ENCODE measurements around the gene LARGE1.
A peak's percentile ranks its signal among the peaks of the same experiment; 100 is the strongest.

The LARGE1 gene

DNA sequence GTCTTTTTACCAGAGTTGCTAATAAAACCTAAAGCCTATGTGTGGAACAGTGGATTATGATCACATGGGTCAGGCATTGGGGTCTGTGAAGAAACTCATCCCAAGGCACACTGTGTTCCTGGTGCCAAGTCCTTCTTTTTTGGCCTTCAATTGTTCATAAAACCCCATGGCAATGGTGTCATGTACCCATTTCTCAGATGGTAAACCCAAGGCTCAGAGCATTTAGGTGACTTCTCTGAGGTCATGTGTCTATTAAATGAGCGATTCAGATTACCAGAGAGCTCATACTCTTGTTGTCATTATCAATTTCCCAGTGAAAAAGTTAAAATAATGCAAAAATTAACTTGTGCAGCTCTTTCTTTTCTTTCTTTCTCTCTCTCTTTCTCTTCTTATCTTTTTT is 589.3 kb downstream of the LARGE1 start:
- no peak for DNase-seq

GRCh38 chr22:33330534-33330933 is 589.7 kb downstream of the LARGE1 start:
- no peak for DNase-seq

- no peak for DNase-seq
These were observed 590.9 kb downstream of the LARGE1 start for GRCh38 chr22:33329398-33329797.

DNA sequence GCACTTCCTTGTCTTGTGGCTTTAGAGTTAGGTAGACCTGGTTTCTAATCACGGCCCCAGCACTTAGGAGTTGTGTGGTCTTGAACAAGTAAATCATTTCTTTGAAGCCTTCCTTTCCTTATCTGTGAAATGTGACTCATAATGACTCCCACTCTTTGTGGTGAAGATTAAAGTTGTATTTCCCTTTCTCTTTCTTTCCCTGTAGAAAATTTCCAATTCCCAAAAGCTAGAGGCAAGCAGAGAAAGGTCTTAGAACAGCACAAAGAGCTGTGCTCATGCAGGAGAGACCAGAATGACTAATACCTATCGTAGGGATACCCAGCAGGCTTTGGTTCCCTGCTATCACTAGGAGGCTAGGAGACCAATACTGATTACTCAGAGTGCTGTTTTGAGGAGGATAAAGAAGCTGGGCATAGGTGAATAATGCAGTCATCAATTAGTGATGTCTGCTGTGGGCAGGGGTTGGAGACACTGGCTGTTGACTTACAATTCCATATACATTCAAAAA is 591.4 kb downstream of the LARGE1 start:
- DNase-seq = no peak

DNA sequence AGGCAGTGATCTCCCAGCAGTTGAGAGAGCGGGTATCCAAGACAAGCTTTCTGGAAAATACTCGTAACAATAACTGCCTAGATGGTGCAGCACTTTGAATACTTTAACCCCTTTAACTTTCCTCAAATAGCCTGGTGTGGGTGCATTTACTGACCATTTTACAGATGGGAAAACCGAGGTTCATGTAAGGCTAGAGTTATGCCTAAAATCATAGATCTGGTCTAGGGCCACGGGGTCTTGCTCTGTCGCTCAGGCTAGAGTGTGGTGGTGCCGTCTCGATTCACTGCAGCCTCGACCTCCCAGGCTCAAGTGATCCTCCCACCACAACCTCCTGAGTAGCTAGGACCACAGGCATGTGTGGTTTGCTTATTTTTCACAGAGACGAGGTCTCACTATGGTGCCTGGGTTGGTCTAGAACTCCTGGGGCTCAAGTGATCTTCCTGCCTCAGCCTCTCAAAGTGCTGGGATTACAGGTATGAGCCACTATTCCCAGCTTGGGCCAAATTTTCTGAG is 592.9 kb downstream of the LARGE1 start:
- no peak for DNase-seq

GRCh38 chr22:33326540-33327295 is 593.6 kb downstream of the LARGE1 start:
- no peak for DNase-seq

GRCh38 chr22:33325232-33326004 is 594.9 kb downstream of the LARGE1 start:
- DNase-seq = no peak

- no peak for DNase-seq
These were observed 596.0 kb downstream of the LARGE1 start for GRCh38 chr22:33324228-33324627.

DNA sequence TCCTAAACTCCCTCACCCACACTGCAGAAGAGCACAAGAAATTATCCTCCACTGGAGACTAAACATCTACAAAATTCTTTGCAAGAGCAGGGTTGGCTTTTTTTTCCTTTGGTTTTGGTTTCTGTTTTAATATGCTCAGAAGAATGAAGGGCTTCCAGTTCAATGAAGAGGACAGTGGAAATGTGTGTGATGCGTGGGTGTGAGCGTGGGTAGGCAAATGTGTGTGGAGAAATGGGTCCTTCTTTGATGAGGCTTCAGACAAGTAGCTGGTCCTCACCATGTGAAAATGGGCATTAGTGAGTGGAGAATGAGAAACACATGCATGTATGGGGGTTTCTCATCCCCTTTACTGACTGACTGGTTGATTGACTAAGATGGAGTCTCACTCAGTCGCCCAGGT is 598.8 kb downstream of the LARGE1 start:
- no peak for DNase-seq

- no peak for DNase-seq
These were observed 604.3 kb downstream of the LARGE1 start for GRCh38 chr22:33315954-33316353.

GRCh38 chr22:33315117-33315516 is 605.2 kb downstream of the LARGE1 start:
- DNase-seq = no peak

- no peak for DNase-seq
These were observed 606.0 kb downstream of the LARGE1 start for GRCh38 chr22:33314316-33314715.

DNA sequence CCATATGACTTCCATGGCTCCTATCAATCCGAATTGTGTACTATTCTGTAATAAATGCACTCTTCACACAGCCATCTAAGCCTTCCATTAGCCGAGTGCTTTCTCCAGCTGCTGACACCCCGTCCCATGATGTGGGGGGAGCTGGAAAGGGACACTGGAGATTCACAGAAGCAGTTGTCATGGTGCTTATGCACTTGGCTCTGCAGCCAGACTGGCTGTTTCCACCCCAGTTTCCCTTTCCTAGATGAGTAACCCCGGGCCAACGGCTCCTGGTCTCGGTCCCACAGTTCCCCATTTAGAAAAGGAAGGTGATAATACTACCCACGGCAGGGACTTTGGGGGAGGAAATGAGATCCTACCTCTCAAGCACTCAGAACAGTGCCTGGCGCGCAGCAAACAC is 617.2 kb downstream of the LARGE1 start:
- no peak for DNase-seq

GRCh38 chr22:33302549-33302948 is 617.7 kb downstream of the LARGE1 start:
- DNase-seq = no peak

DNA sequence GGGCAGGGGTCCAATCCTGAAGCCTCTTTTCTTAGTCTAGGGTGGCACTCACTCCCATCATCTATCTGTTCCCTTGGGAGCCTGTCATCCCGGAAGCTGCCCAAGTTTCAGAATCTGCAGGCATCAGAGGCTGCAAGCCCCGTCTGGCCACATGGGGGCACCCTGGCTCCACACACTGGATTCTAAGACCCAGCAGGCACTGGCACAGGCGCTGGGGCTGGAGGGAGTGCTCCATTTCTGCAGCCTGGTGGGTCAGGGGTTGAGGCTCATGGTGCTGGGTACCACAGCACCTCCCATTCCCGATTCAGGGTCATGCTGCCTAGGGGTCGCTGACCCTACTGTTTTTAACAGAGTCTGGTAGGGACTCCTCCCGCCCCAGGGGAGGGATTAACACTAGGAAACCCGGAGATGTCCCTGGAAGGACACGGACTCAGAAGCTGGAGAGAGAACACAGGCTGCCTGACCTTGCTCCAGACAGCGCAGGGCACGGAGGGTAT is 618.2 kb downstream of the LARGE1 start:
- DNase-seq = peak; percentile 52

GRCh38 chr22:33300165-33300564 is 620.1 kb downstream of the LARGE1 start:
- DNase-seq = no peak

DNA sequence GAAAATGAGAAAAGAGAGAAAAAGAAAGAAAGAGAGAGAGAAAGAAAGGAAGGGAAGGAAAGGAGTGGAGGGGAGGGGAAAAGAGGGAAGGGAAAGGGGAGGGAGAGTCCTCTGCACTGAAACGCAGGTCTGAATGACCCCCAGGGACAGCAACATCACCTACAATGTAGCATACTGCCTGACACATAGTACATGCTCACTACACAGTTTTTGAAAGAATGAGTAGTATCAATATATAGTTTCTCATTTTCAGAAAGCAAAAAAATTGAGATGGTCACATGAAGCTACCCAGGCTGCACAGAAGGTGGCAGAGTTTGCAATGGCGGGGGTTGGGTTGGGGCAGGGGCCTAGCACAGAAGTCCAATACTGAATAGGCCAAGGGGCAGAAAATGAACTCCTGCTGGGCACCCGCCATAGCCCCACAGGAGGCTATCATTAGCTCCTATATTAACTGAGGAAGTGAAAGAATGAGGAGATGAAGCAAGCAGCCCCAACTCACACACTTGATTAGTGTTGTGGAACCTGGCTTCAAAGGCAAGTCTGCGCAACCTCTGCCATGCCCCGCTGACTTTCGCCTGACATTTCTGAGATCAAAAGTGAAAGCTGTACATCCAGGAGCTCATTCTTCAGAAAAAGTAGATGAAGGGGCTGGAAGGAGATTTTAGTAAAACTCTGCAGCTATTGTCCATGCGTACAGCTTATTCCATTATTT is 620.9 kb downstream of the LARGE1 start:
- peak; percentile 62 for DNase-seq

DNA sequence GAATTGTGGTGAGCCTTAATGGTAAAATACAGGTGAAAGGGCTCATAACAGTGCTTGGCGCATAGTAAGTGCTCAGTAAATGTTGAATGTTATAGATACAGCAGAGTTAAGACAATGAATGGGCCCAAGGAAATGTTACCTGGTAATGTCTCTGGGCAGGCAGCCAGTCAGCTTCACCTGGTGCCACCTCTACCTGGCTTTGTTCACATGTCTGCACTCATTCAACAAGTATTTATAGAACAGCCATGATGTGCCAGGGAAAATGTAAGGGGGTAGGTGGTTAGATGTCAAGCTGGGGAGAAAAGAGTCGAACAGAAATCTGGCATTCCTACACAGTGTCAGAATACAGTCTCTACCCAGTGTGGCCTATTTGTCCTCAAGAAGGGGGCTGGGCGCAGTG is 623.3 kb downstream of the LARGE1 start:
- DNase-seq = no peak

DNA sequence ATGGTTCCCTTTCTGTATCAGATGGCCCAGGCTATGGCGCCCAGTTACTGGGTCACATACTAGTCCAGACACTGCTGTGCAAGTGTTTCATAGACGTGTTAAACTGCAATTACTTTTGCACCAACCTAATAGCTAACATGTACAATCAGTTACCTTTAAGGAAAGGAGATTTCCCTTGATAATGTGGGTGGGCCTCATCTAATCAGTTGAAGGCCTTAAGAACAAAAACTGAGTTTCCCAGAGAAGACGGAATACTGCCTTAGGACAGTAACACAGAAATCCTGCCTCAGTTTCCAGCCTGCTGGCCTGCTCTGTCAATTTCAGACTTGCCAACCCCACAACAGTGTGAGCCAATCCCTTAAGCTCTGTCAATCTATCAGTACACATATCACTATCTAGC is 632.2 kb downstream of the LARGE1 start:
- DNase-seq = no peak

DNA sequence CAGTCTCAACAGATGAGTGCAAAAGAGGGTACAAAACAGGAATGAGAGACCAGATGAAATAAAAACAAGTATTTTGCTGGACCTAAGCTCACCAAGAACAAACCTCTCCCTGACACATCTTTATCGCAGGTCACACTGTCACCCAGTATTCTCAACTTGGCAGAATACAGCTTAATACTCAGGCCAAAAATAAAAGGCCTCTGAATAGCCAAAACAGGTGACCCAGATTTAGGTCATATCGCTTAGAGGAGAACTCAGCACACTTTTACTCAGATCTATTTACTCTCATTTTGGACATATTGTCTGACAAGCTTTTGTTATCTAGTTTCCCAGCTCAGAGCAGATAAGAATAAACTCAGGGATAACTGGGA is 645.2 kb downstream of the LARGE1 start:
- DNase-seq = no peak

DNA sequence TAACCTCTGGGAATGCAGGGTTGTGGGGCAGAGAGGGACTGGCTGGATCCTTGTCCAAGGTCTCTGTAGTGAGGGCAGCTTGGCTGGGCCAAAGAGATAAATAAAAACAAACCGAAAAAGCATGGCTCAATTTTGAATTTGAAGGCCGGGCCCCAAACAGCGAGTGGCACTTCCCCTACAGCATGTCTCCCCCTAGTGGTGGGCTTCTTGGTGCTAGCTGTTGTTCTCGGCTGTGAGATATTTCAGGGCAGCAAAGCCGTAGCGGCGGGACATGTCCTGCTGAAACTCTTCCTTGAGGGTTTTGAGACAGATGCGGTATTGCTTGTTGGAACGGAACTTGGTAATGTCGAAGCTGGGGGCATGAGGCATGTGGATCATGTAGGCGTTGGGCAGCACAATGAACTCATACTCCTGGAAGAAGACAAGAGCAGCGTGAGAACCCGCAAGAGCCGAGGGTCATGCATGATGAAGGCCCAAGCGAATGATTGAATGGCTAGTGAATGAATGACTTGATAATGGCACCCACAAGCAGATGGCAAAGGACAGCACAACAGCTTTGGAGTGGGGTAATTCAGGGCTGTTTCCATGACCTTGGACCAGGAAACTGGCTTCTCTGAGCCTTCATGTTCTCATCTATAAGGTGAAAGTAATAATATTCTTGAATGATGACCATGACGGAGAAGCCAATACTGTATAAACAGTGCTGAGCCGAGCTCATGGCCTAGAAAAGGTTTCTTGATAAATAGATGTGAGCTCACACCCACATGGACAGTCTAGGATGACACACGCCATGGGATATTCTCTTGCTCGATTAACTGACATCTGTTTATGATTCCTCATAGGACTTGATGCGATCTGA is 645.8 kb downstream of the LARGE1 start:
- DNase-seq = no peak

- no peak for DNase-seq
These were observed 647.4 kb downstream of the LARGE1 start for GRCh38 chr22:33272871-33273270.
